MCF 10A (cell line): ENCODE data around the gene NCOA4. TPM values are rescaled to one million over a fixed set of nuclear protein-coding genes. Genes with fewer than 3 reads are reported as not detected.

ENCODE experiments used
- BruUV-seq: library from RNA; stranded (reverse); fragments of 400-500 nt; replicated peaks from 2 replicates; lab custom pipeline; 2021; lab: Mats Ljungman, UMichigan
- CTCF ChIA-PET: fragments of 300-600 bp; sonication (Branson Sonifier 250); formaldehyde crosslinking; extraction: SDS; loops from one replicate; lab custom pipeline; 2021; ENCODE audit warnings: antibody characterized with exemption, inconsistent platforms; lab: Yijun Ruan, JAX
- POLR2A ChIA-PET: fragments of 300-600, 350-650 bp; sonication (Branson Sonifier 250); formaldehyde crosslinking; extraction: SDS; loops from one replicate; lab custom pipeline; 2020; ENCODE audit warnings: antibody characterized with exemption, inconsistent platforms; lab: Yijun Ruan, JAX
- DNase-seq: peaks from one replicate; pipeline ENCODE4 v3.0.0-alpha.2; 2018; ENCODE audit not compliant: unreplicated experiment
- H3K27ac Mint-ChIP-seq: one replicate; pipeline ENCODE4 v1.8.0; 2022; ENCODE audit warnings: mild to moderate bottlenecking, low read depth, mixed read lengths; ENCODE audit not compliant: unreplicated experiment
- H3K27me3 Mint-ChIP-seq: one replicate; pipeline ENCODE4 v1.8.0; 2022; ENCODE audit warnings: mixed read lengths; ENCODE audit not compliant: insufficient read depth, unreplicated experiment
- H3K36me3 Mint-ChIP-seq: one replicate; pipeline ENCODE4 v1.8.0; 2022; ENCODE audit warnings: mild to moderate bottlenecking, moderate library complexity, mixed read lengths; ENCODE audit not compliant: insufficient read depth, unreplicated experiment
- H3K4me1 Mint-ChIP-seq: one replicate; pipeline ENCODE4 v1.8.0; 2022; ENCODE audit warnings: mixed read lengths; ENCODE audit not compliant: insufficient read depth, unreplicated experiment
- H3K4me3 Mint-ChIP-seq: one replicate; pipeline ENCODE4 v1.8.0; 2022; ENCODE audit warnings: mild to moderate bottlenecking, moderate library complexity, mixed read lengths; ENCODE audit not compliant: unreplicated experiment
- H3K9me3 Mint-ChIP-seq: one replicate; pipeline ENCODE4 v1.8.0; 2022; ENCODE audit warnings: mixed read lengths; ENCODE audit not compliant: unreplicated experiment
- CTCF ChIP-seq: fragments of 200-600 bp; IDR thresholded peaks from one replicate; pipeline ENCODE4 v1.8.0; 2022; ENCODE audit warnings: antibody characterized with exemption, mild to moderate bottlenecking; ENCODE audit not compliant: unreplicated experiment
- intact Hi-C: fragments of 100-400 bp; cut with micrococcal nuclease; formaldehyde crosslinking; loops from 2 replicates; pipeline ENCODE4 v1.14.1; 2022
- total RNA-seq: library from RNA; stranded (reverse); gene quantifications from 2 replicates; pipeline ENCODE4 v1.2.3, GENCODE V29; 2022

Gene NCOA4
- total RNA-seq, 1 experiment from 2014 or later: 81.6 TPM

- DNase-seq: peak; percentile 63
- ChIA-PET POLR2A (no interaction called here), CTCF (interaction anchor here (0.6 to 0.7 kb wide), 2 partner anchors 251 to 273 kb away, joined by 3 read pairs; no protein-coding TSS in a partner anchor)
- peaks cover 4% of the 10 kb centered on the region for H3K4me1 Mint-ChIP-seq
- no peak for TF ChIP-seq CTCF
- no peak overlapping the region for H3K27ac Mint-ChIP-seq
- no peaks in the 10 kb centered on the region for H3K9me3 Mint-ChIP-seq
- no peaks in the 10 kb centered on the region for H3K36me3 Mint-ChIP-seq
- no TSS peak for BruUV-seq
- H3K4me3 Mint-ChIP-seq: no peak overlapping the region
- no peaks in the 10 kb centered on the region for H3K27me3 Mint-ChIP-seq
- intact Hi-C loops: loop anchor here (10.0 kb wide), 1 partner anchor 441 kb away; no protein-coding TSS in a partner anchor
Measured at GRCh38 chr10:46035923-46036849, 5.8 kb upstream of the NCOA4 start.

GRCh38 chr10:46033602-46034011 is 3.2 kb upstream of the NCOA4 start:
- no TSS peak for BruUV-seq
- no peak overlapping the region for H3K4me3 Mint-ChIP-seq
- CTCF ChIA-PET: interaction anchor here (0.6 to 1.3 kb wide), 2 partner anchors 10 to 784 kb away, joined by 3 to 7 read pairs; no protein-coding TSS in a partner anchor
- H3K4me1 Mint-ChIP-seq: peaks cover 8% of the 10 kb centered on the region
- peak; percentile 80 for DNase-seq
- H3K27ac Mint-ChIP-seq: no peak overlapping the region
- no peaks in the 10 kb centered on the region for H3K27me3 Mint-ChIP-seq
- POLR2A ChIA-PET: interaction anchor here (0.7 to 1.4 kb wide), 3 partner anchors 8 to 30 kb away, joined by 4 to 6 read pairs (median 4); no protein-coding TSS in a partner anchor
- no peaks in the 10 kb centered on the region for H3K36me3 Mint-ChIP-seq
- no peak for TF ChIP-seq CTCF
- no peaks in the 10 kb centered on the region for H3K9me3 Mint-ChIP-seq
- intact Hi-C loops: loop anchor here (10.0 kb wide), 1 partner anchor 439 kb away; no protein-coding TSS in a partner anchor

GRCh38 chr10:46031648-46032532 is 1.5 kb upstream of the NCOA4 start:
- H3K27ac Mint-ChIP-seq: no peak overlapping the region
- H3K36me3 Mint-ChIP-seq: peaks cover 7% of the 10 kb centered on the region
- ChIA-PET POLR2A (interaction anchor here (0.6 to 1.6 kb wide), 3 partner anchors 9 to 27 kb away, joined by 3 to 4 read pairs (median 4); no protein-coding TSS in a partner anchor), CTCF (interaction anchor here (0.9 to 1.6 kb wide), 4 partner anchors 11 to 1068 kb away, joined by 3 to 4 read pairs (median 4); no protein-coding TSS in a partner anchor)
- intact Hi-C loops: loop anchor here (10.0 kb wide), 1 partner anchor 437 kb away; no protein-coding TSS in a partner anchor
- no TSS peak for BruUV-seq
- peaks cover 18% of the 10 kb centered on the region for H3K4me1 Mint-ChIP-seq
- H3K27me3 Mint-ChIP-seq: no peaks in the 10 kb centered on the region
- H3K9me3 Mint-ChIP-seq: no peaks in the 10 kb centered on the region
- no peak for TF ChIP-seq CTCF
- H3K4me3 Mint-ChIP-seq: no peak overlapping the region
- DNase-seq: no peak
